ENCODE measurements around the gene ERICH6B.

ERICH6B gene

GRCh38 chr13:45598597-45598996 lies 16.9 kb downstream of the ERICH6B start:
- DNase-seq, result no peak

GRCh38 chr13:45596800-45597475 lies 18.6 kb downstream of the ERICH6B start:
- DNase-seq, result no peak

DNA sequence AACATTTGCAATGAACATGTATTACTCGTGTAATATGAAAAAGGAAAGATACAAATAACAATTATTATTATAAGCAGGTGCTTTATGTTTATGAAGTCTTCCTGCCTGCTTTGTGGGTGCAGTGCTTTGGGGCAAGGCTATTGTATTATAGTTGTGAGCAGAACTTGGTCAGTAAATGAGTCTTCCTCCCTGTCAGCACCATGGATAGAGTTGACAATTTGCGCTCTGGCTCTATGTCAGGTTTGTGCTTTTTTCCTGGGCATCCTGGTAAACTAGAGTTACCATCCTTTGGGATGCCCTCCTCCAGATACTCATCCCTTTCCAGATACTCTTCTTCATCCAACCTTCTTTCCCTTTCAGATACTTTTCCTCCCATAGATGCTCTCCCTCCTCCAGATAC lies 19.6 kb downstream of the ERICH6B start:
- no peak for DNase-seq

- DNase-seq, result no peak
Observed at GRCh38 chr13:45594764-45595163, 20.8 kb downstream of the ERICH6B start.

GRCh38 chr13:45594227-45594626 lies 21.3 kb downstream of the ERICH6B start:
- no peak for DNase-seq

GRCh38 chr13:45592758-45593157 lies 22.8 kb downstream of the ERICH6B start:
- no peak for DNase-seq

DNA sequence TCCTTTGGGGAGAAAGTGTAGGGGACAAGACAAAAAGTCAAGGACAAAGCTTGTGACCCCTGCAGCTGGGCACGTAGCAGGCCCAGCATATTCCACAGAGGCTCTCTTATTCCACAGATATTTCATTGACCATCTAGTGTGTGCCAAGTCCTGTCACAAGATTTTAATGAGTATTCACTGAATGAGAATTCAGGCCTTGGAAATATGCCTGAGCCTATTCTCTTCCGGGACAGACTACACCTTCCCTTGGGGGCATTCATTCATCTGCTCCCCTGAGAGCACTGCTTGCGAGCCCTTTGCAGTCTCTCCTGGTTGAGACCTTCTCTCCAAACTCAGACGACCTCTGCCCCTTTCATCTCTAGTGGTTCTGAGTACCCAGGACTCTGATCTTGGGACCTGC lies 25.5 kb downstream of the ERICH6B start:
- DNase-seq, result no peak

DNA sequence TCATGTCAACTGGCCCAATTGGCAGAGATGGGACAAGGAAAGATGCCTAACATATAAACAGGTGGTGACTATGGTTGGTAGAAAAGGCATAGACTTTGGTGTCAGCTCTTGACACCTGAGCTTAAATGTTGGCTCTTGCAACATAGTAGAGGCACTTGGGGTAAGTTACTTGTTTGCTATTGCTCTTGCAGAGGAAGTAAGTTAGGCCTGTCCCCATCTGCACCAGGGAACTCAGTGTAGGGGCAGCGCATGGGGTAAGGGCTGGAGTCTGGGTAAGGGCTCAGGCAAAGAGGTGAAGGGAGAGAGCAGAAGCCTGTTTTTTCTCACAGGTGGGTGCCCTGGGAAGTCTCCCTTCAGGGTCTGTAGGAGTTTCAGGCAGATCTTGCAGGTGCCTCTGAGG lies 27.6 kb downstream of the ERICH6B start:
- DNase-seq, result no peak

DNA sequence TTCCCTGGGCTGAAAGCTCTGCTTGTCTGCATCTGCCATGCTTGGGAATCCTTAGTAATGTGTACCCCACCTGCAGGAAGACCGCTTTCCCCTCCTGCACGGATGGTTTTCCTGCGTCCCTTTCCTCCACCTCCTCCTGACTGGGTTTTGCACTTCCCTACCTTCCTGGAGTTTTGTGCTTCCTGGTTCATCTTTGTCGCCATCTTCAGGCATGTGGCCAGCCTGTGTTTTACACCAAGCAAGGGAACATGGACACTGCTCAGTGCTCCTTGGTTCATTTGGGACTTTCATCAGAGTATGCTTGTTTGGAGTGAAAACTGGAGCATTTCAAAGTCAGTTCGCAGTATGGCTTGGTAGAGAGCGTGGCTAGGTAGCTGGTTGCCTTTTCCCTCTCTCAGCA lies 30.7 kb downstream of the ERICH6B start:
- no peak for DNase-seq

GRCh38 chr13:45582408-45583076 lies 33.0 kb downstream of the ERICH6B start:
- DNase-seq, result no peak

GRCh38 chr13:45576466-45576865 lies 39.1 kb downstream of the ERICH6B start:
- DNase-seq, result no peak

GRCh38 chr13:45575830-45576180 lies 39.7 kb downstream of the ERICH6B start:
- no peak for DNase-seq

DNA sequence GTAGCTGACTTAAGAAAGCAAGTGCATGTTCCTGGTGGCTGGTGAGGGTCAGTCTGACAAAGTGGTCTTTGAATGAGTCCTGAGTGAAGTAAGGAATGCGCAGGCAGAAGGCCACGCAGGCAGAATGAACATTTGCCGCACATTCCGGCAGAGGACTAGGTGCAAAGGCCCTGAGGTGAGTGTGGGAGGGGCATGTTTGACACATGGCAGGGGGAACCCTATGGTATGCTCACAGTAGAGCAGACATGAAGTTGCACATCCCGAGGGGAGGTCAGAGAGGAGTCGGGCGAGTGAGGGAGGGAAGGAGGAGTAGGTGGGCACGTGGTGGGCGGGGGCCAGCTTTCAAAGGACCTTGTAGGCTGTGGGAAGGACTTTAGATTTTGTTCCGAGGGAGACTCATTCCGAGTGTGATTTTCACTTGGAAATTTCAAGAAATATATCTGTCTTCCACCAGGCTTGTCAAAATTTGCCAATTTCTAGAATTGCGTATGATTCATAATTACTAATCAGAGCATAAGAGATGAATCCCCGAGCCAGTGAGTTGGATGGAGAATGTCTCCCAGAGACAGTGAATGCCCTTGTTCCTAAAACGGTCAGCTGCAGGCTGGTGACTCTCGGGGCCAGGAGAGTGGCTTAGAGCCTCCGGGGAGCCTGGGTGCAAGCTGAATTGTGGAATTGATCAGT lies 40.3 kb downstream of the ERICH6B start:
- DNase-seq, result no peak

GRCh38 chr13:45565331-45565730 lies 50.2 kb downstream of the ERICH6B start:
- DNase-seq, result no peak

GRCh38 chr13:45564133-45564776 lies 51.3 kb downstream of the ERICH6B start:
- no peak for DNase-seq

DNA sequence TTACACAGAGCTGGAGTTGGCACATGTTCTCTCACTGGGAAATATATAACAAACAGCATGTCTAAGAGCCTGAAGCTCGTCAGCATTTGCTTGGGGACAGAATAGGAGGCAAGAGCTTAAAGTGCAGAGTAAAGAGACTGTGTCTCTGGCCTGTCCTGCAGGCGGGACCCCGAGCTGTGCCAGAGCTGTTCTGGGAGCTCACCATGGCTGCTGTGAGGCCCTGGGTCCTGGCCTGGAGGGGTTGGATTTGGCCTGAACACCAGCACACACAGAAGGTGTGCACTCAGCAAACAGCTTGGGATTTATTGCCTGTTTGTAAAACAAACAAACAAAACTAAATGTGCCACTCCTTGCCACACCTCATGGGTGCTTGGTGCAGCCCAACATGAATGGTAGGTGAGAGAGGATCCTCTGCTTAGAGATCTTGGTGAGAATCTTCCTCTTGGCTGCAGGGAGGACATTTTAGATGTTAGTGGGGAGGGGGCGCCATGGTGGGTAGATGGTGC lies 60.9 kb downstream of the ERICH6B start:
- no peak for DNase-seq

DNA sequence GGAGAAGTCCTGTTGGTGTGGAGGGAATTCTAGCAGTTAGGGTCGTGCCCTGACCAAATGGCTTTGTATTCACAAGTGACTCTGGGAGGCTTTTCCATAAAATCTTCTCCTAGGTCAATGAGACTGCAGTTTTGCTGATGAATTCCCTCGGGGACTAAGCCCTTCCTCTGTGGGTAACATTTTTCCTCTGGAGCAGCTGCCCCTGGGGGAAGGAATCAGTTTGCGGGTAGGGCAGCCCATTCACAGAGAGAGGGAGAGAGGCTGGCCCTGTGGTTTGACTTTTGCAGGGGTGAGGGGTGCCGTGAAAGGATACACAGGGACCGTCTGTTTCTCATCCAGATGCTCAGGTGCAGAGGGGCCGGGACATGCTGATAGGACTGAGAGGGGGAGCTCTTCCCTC lies 67.3 kb downstream of the ERICH6B start:
- DNase-seq, result no peak

DNA sequence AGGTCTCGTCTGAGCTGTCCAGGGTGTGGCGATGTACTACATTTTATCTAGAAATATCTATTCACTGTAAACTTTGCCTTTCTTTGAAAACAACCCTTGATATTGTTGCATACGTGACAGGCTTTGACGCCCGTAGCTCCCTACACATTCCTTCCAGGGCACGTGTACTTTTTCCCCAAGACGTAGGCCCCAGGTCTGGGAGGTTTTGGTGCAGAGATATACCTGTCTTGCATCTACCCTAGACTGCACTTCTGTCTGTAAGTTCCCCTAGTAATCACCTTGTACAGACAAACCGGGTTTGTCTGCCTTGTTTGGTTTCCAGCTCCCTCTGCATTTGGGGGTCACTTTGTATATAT lies 69.2 kb downstream of the ERICH6B start:
- DNase-seq, result no peak

DNA sequence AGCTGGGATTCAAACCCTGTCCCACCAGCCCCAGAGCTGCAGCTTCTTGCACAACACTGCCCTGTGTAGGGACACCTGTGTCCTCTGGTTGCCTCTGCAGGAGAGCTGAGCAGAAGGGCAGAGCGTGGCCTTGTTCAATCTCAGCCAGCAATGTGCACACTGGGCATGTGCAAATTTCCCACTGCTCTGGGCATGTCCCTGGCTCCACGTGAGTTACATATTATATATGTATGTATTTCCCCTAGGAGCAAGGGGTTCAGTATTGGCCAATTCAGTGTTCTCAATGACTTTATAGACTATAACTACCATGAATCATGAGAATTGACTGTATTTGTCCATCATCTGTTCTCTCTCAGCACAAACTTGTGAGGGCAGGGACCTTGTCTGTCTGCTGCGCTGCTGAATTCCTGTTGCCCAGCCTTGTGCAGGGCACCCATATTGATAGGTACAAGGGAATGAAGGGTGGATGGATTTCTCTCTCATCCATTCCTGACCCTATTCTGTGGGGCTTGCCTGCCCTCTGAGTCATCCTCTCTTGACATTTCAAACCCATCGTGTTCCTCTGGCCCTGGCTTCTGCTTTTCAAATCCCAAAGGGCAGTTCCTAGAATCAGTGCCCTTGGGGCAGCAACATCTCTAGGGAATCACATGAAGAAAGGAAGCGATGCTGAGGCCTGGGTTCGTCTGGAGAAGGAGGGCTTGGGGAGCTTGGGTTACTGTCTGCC lies 69.7 kb downstream of the ERICH6B start:
- DNase-seq, result no peak

DNA sequence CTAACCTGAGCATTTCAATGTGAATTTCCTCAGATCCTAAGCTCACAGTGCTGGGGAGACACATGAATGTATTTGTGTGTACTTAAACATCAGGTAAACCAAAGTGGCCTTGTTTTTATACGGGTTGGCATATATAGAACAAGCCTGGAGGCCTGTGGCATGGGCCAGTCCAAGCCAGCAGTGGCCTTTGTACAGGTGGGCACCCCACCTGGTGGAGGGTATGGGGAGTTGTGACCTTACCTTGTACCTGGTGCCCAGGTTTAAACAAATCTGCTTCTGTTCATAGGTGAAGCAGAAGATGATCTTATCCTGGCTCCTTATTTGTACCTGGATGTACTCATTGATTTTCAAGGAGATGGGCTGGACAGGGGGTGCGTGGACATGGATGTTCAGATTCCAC lies 71.0 kb downstream of the ERICH6B start:
- DNase-seq, result no peak

GRCh38 chr13:45542878-45543277 lies 72.7 kb downstream of the ERICH6B start:
- no peak for DNase-seq

DNA sequence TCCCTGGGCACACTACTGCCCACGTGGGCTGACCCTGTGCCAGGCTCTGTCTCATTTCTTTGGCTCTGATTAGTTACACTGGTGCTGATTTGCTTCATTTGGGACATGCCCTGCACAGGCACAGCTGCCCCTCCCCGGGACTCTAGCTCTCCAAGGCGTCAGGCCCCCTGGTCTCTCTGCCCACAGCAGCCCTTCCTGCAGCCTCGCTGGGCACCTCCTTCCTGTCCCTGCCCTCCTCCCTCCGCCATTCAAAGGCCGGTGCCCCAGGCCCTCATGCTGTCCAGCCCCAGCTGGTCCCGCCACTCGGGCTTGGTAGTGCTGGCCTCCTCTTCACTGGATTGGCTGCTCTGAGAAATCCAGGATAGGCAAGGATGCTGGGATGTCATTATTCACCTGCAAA lies 73.1 kb downstream of the ERICH6B start:
- DNase-seq, result no peak

DNA sequence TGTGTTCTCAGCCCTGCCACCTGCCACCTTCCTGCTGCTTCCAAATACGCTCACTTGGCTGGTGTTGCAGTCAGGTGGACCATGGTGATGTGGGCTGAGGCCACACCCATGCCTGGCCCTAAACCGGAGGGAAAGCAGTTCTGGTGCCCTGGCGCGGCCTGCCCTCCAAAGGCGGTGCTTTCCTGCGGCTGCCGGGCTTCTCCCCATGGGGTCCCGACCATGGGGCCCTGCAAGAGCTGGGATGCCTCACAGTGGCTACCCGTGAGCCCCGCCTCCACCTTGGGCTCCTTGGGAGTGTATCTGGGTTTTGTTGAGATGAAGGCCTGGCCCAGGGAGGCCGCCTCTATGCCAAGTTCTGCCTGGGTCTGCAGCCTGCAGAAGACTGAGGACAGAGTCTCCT lies 73.7 kb downstream of the ERICH6B start:
- no peak for DNase-seq
